B cell (primary cell): Measurements from ENCODE around the gene STAG2. TPM values are rescaled to one million over a fixed set of nuclear protein-coding genes. Genes with fewer than 3 reads are reported as not detected.
"Not testable (repeated sequence)": the region's sequence is repeated elsewhere in the genome, so short reads cannot be mapped to it uniquely, and the experiment has no call there.

Source experiments
- ATAC-seq: fragments of 200-7000 bp; cut with Tn5 transposase; one replicate; pipeline ENCODE4 v1.10.0; 2021; ENCODE audit warnings: low read depth, mild to moderate bottlenecking, moderate number of reproducible peaks, moderate library complexity
- CTCF ChIA-PET: fragments of 350-600 bp; sonication (Branson Sonifier 250); formaldehyde crosslinking; loops from one replicate; lab custom pipeline; 2021; ENCODE audit warnings: antibody characterized with exemption, inconsistent platforms; lab: Charles Lee
- POLR2A ChIA-PET: fragments of 350-600 bp; sonication (Branson Sonifier 250); formaldehyde crosslinking; loops from one replicate; lab custom pipeline; 2021; ENCODE audit warnings: antibody characterized with exemption; lab: Charles Lee
- DNase-seq: peaks from one replicate; pipeline ENCODE4 v3.0.0; 2013
- H2AFZ ChIP-seq: 2 replicates; pipeline ENCODE4 v1.6.1; 2012; ENCODE audit warnings: mild to moderate bottlenecking, low read depth, low read length; ENCODE audit not compliant: insufficient read depth, poor library complexity, severe bottlenecking
- H3K27ac ChIP-seq, 2 donors: 1 replicate in 1 of 2; 2 replicates in 1 of 2; pipeline ENCODE4 v1.5.1; 2012 to 2013; ENCODE audit warnings: low read length in 2 of 2, mild to moderate bottlenecking in 2 of 2, moderate library complexity in 1 of 2
- H3K27me3 ChIP-seq, 4 experiments: fragments of 200-600 bp in 1 of 4; sonication (generic) in 1 of 4; replicated peaks in 1 of 4; 1 replicate in 2 of 4; 2 replicates in 2 of 4; pipeline versions ENCODE4 v1.6.1 to v1.7.0; 2013 to 2016; ENCODE audit warnings: low read length in 3 of 4, mild to moderate bottlenecking in 2 of 4, mixed read lengths in 1 of 4, moderate library complexity in 1 of 4; ENCODE audit not compliant: insufficient read depth in 4 of 4, control insufficient read depth in 3 of 4; ENCODE audit errors: control extremely low read depth in 1 of 4
- H3K36me3 ChIP-seq, 2 experiments: replicated peaks in 1 of 2; 1 replicate in 1 of 2; 2 replicates in 1 of 2; pipeline versions ENCODE4 v1.6.1 to v1.7.1; 2013; ENCODE audit warnings: low read length in 1 of 2; ENCODE audit not compliant: insufficient read depth in 2 of 2, control insufficient read depth in 1 of 2; ENCODE audit errors: control extremely low read depth in 1 of 2, extremely low read depth in 1 of 2
- H3K4me1 ChIP-seq, 2 donors: fragments of 200-600 bp in 1 of 2; sonication (generic) in 1 of 2; 1 replicate in 1 of 2; 2 replicates in 1 of 2; pipeline versions ENCODE4 v1.5.1 to v1.6.1; 2013 to 2017; ENCODE audit warnings: low read length in 2 of 2; ENCODE audit not compliant: control insufficient read depth in 2 of 2, insufficient read depth in 2 of 2
- H3K4me2 ChIP-seq: replicated peaks from 2 replicates; pipeline ENCODE3; 2012; ENCODE audit warnings: mild to moderate bottlenecking, low read depth, low read length; ENCODE audit not compliant: poor library complexity, severe bottlenecking
- H3K4me3 ChIP-seq, 5 experiments: fragments of 200-600 bp in 1 of 5; sonication (generic) in 1 of 5; 1 replicate in 3 of 5; 2 replicates in 2 of 5; pipeline versions ENCODE4 v1.5.1 to v1.7.0; 2011 to 2016; ENCODE audit warnings: low read length in 4 of 5, mild to moderate bottlenecking in 4 of 5, low read depth in 2 of 5, control low read depth in 1 of 5, moderate library complexity in 1 of 5; ENCODE audit not compliant: insufficient read depth in 1 of 5; ENCODE audit errors: control extremely low read depth in 1 of 5, extremely low read depth in 1 of 5
- H3K79me2 ChIP-seq: fragments of 200-600 bp; sonication (generic); one replicate; pipeline ENCODE4 v1.6.0; 2016; ENCODE audit warnings: low read length; ENCODE audit not compliant: control insufficient read depth, insufficient read depth
- H3K9ac ChIP-seq: fragments of 200-600 bp; sonication (generic); 2 replicates; pipeline ENCODE4 v1.6.1; 2017; ENCODE audit warnings: mild to moderate bottlenecking, low read length, moderate library complexity
- H3K9me3 ChIP-seq, 3 donors: one replicate each; pipeline versions ENCODE4 v1.6.1 to v1.7.1; 2013; ENCODE audit warnings: low read length in 2 of 3; ENCODE audit not compliant: control insufficient read depth in 2 of 3, insufficient read depth in 1 of 3; ENCODE audit errors: control extremely low read depth in 1 of 3
- H4K20me1 ChIP-seq: 2 replicates; pipeline ENCODE4 v1.6.0; 2012; ENCODE audit warnings: mild to moderate bottlenecking, low read length; ENCODE audit not compliant: insufficient read depth, control insufficient read depth, poor library complexity, severe bottlenecking
- H3K27ac Mint-ChIP-seq: one replicate; pipeline ENCODE4 v1.8.0; 2021; ENCODE audit warnings: mixed read lengths
- H3K27me3 Mint-ChIP-seq: one replicate; pipeline ENCODE4 v1.8.0; 2021; ENCODE audit warnings: mixed read lengths
- H3K4me1 Mint-ChIP-seq: one replicate; pipeline ENCODE4 v1.8.0; 2021; ENCODE audit warnings: mixed read lengths
- H3K4me3 Mint-ChIP-seq: one replicate; pipeline ENCODE4 v1.8.0; 2021; ENCODE audit warnings: mixed read lengths
- H3K9me3 Mint-ChIP-seq: one replicate; pipeline ENCODE4 v1.8.0; 2022; ENCODE audit warnings: mixed read lengths; ENCODE audit not compliant: insufficient read depth
- CTCF ChIP-seq: fragments of 200-600 bp; IDR thresholded peaks from one replicate; pipeline ENCODE4 v1.8.0; 2022; ENCODE audit warnings: antibody characterized with exemption, mild to moderate bottlenecking
- EZH2 ChIP-seq: IDR thresholded peaks from 2 replicates; pipeline ENCODE4 v1.6.1; 2012; ENCODE audit warnings: borderline replicate concordance, low read depth, mild to moderate bottlenecking, moderate library complexity, low read length; ENCODE audit not compliant: insufficient read depth, poor library complexity, severe bottlenecking
- WGBS: methylation state at CpG from one replicate; pipeline ENCODE4 v1.1.5; 2013; ENCODE audit warnings: missing lambda C conversion rate; ENCODE audit not compliant: insufficient coverage; 5-methylcytosine and 5-hydroxymethylcytosine counted together
- intact Hi-C: fragments of 100-400 bp; cut with micrococcal nuclease; formaldehyde crosslinking; loops from one replicate; pipeline ENCODE4 v1.10.0; 2022
- polyA plus RNA-seq: library from polyadenylated mRNA; depleted of rRNA; stranded (reverse); fragments of >200 nt; gene quantifications from 2 replicates; pipeline ENCODE4 v1.2.3, GENCODE V29; 2012
- total RNA-seq, 2 donors: library from RNA; stranded (reverse); fragments of 120-200 nt in 1 of 2; gene quantifications; 1 replicate in 1 of 2; 2 replicates in 1 of 2; pipeline versions ENCODE4 v1.2.3 to v1.2.4, GENCODE V29; 2013 to 2022

Gene STAG2
- total and polyA plus RNA-seq, 2 donors (not counting 1 experiment from before 2014, with no cell fraction given), result 15.3 to 117 TPM

- intact Hi-C loops, result no loop called here
- ChIA-PET POLR2A (no interaction called here), CTCF (no interaction called here)
- Histone ChIP-seq H3K4me2 (no peak overlapping the region), H2AFZ (no peak overlapping the region), H4K20me1 (no peaks in the 10 kb centered on the region), H3K36me3 (no peaks in the 10 kb centered on the region), H3K27ac (no peak overlapping the region), H3K79me2 (no peaks in the 10 kb centered on the region), H3K4me3 (no peak overlapping the region), H3K4me1 (no peaks in the 10 kb centered on the region), H3K9me3 (peaks cover 0 to 8% (median 0%) of the 10 kb centered on the region in 3 donors), H3K9ac (no peak overlapping the region), H3K27me3 (no peaks in the 10 kb centered on the region)
- H3K27me3 Mint-ChIP-seq, result peaks cover 5% of the 10 kb centered on the region
- no peak overlapping the region for H3K4me3 Mint-ChIP-seq
- DNase-seq (no peak), ATAC-seq (no peak)
- no peaks in the 10 kb centered on the region for H3K4me1 Mint-ChIP-seq
- no peaks in the 10 kb centered on the region for H3K9me3 Mint-ChIP-seq
- no CpG with 5 or more reads among the region's 2 CpGs for WGBS
- no peak overlapping the region for H3K27ac Mint-ChIP-seq
- no peak for TF ChIP-seq EZH2
- no peak for TF ChIP-seq CTCF
These were observed 33.7 kb upstream of the STAG2 start for GRCh38 chrX:123927845-123928244.

- H3K9ac ChIP-seq, H3K4me3 Mint-ChIP-seq, DNase-seq, H2AFZ ChIP-seq, H4K20me1 ChIP-seq, H3K27me3 ChIP-seq, H3K27ac Mint-ChIP-seq, POLR2A ChIA-PET, H3K4me1 Mint-ChIP-seq, H3K36me3 ChIP-seq, H3K4me1 ChIP-seq, H3K4me2 ChIP-seq, ATAC-seq, H3K9me3 Mint-ChIP-seq, H3K9me3 ChIP-seq, H3K27ac ChIP-seq, H3K79me2 ChIP-seq, H3K4me3 ChIP-seq, intact Hi-C loops, CTCF ChIA-PET, H3K27me3 Mint-ChIP-seq: not testable (repeated sequence)
- 100% methylated on average over 1 of the region's 2 CpGs for WGBS
These were observed 29.5 kb upstream of the STAG2 start for GRCh38 chrX:123932055-123932454.
